ENCODE results near the gene GPRC5C.

GRCh38 chr17:74450925-74451403 lies 19.1 kb downstream of the GPRC5C start:
- TF ChIP-seq, protein P1, sequence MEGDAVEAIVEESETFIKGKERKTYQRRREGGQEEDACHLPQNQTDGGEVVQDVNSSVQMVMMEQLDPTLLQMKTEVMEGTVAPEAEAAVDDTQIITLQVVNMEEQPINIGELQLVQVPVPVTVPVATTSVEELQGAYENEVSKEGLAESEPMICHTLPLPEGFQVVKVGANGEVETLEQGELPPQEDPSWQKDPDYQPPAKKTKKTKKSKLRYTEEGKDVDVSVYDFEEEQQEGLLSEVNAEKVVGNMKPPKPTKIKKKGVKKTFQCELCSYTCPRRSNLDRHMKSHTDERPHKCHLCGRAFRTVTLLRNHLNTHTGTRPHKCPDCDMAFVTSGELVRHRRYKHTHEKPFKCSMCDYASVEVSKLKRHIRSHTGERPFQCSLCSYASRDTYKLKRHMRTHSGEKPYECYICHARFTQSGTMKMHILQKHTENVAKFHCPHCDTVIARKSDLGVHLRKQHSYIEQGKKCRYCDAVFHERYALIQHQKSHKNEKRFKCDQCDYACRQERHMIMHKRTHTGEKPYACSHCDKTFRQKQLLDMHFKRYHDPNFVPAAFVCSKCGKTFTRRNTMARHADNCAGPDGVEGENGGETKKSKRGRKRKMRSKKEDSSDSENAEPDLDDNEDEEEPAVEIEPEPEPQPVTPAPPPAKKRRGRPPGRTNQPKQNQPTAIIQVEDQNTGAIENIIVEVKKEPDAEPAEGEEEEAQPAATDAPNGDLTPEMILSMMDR (IDR thresholded peaks at IDR 0.05; ENCODE audit: borderline replicate concordance, extremely low read depth, low read length, poor library complexity, severe bottlenecking) = no peak
- TF ChIP-seq EZH2 (IDR thresholded peaks at IDR 0.05; ENCODE audit: borderline replicate concordance, low read depth, low read length, severe bottlenecking) = no peak

Data from DND-41 (cell line).